Measurements from ENCODE around the gene YAF2.
A peak's percentile ranks its signal among the peaks of the same experiment; 100 is the strongest.
"Not testable (repeated sequence)": the region's sequence is repeated elsewhere in the genome, so short reads cannot be mapped to it uniquely, and the experiment has no call there.

Gene YAF2

GRCh38 chr12:42255221-42255865 is 17.3 kb upstream of the YAF2 start:
- DNase-seq (ENCODE audit: low spot score) = no peak

- DNase-seq (ENCODE audit: low spot score) = not testable (repeated sequence)
Measured at GRCh38 chr12:42252645-42253044, 14.6 kb upstream of the YAF2 start.

- not testable (repeated sequence) for DNase-seq (ENCODE audit: low spot score)
Measured at GRCh38 chr12:42249033-42249432, 11.0 kb upstream of the YAF2 start.

DNA sequence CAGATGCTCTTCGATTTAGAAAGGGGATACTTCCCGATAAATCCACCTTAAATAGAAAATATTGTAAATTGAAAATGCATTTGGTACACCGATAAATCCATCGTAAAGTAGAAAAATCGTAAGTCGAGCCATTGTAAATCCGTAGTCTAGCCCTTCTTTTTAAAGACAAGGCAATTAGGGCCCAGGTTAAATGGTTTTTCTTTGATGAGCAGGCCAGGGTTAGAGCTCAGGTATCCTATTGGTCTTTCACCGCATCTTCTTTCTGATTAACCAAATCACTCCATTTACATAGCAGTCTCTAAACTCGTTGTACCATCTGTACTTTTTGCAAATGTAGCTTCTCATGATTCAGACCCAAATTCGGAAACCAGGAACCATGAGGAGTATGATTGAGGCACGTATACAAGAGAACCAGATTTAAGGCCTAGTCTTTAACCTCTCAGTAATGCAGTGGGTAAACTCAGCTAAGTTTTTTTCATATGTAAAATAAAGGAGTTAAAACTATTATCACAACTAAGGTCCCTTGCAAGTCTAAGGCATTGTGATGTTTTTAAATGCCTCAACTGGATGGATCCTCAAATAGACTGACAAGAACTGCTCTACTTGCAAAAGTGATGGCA is 2.2 kb upstream of the YAF2 start:
- DNase-seq (ENCODE audit: low spot score) = no peak

DNA sequence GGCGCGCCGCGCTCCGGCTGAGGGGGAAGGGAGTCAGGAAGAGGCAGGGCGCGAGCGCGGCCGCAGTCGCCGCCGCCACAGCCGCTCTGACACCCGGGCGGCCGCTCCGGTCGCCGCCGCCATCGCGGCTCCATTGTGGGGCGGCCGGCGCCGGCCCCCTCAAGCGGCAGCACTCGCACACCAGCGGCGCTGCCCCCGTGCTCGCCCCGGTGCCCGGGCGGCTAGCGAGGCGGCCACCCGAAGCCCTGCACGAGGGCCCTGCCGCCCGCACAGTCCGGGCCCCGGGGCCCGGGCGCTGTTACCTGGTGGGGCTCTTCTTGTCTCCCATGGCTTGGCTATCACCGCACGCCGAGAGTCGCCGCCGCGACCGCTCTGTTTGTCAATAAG is 202 bp downstream of the YAF2 start:
- DNase-seq (ENCODE audit: low spot score) = no peak

DNA sequence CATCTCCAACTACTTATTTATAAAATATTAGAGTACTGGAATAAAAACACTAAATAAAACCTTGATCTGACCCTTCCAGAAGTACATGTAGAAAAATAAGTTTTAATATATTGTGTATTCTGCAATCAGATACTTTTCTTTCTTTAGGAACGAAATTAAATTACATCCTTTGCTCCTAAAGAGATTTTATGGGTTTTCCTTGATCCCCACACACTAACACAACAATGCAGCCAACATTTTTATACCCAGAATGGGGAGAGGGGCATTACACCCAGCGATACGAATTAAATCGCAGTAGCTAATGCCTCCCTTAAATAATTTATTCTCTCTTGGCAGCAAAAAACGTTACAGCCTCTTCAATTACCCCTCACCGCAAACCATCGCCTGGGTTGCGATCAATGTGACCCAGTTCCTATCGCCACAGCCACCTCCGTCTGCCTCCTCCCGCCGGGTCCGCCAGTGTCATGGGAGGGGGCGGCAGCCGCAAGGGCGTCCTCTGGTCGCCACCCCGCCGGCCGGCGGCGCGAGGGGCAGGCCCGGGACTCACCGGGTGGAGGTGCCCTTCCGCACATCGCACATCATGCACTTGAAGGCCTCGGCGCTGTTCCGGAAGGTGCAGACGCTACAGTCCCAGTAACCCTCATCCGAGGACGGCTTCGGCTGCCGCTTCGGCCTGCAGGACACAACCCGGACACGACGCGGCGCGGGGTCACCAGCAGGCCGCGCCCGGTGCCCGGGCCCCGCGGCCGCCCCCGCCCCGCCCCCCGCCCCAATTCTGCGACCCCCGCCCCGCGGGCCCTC is 796 bp downstream of the YAF2 start:
- peak; percentile 72 for DNase-seq (ENCODE audit: low spot score)

- no peak for DNase-seq (ENCODE audit: low spot score)
Measured at GRCh38 chr12:42236017-42236416, 2.0 kb downstream of the YAF2 start.

- no peak for DNase-seq (ENCODE audit: low spot score)
Measured at GRCh38 chr12:42235426-42235825, 2.6 kb downstream of the YAF2 start.

DNA sequence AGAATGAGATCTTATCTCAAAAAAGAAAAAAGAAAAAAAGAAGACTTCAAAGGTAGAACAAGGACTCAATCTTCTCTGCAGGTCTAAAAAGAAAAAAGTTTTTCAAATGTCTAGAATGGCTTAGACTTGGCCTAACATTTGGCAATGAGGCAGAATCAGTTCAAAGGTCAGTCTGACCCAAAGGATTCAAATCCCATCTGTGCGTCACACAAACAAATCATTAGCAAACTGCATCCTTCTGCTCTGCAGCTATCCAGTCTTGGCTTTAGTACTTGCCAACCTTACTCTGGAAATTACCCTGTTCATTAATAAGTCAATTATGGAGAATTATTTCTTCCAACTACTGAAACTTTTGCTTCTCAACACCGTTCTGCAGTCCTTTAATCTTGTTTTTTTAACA is 3.1 kb downstream of the YAF2 start:
- DNase-seq (ENCODE audit: low spot score) = peak; percentile 14

DNA sequence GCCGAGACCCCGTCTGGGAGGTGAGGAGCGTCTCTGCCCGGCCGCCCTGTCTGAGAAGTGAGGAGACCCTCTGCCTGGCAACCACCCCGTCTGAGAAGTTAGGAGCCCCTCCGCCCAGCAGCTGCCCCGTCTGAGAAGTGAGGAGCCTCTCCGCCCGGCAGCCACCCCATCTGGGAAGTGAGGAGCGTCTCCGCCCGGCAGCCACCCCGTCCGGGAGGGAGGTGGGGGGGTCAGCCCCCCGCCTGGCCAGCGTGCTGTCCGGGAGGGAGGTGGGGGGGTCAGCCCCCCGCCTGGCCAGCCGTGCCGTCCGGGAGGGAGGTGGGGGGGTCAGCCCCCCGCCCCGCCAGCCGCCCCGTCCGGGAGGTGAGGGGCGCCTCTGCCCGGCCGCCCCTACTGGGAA is 10.5 kb downstream of the YAF2 start:
- DNase-seq (ENCODE audit: low spot score) = not testable (repeated sequence)

DNA sequence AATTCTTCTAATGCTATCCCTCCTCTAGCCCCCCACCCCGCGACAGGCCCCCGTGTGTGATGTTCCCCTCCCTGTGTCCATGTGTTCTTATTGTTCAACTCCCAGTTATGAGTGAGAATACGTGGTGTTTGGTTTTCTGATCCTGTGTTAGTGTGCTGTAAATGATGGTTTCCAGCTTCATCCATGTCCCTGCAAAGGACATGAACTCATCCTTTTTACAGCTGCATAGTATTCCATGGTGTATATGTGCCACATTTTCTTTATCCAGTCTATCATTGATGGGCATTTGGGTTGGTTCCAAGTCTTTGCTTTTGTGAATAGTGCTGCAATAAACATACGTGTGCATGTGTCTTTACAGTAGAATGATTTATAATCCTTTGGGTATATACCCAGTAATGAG is 13.5 kb downstream of the YAF2 start:
- not testable (repeated sequence) for DNase-seq (ENCODE audit: low spot score)

DNA sequence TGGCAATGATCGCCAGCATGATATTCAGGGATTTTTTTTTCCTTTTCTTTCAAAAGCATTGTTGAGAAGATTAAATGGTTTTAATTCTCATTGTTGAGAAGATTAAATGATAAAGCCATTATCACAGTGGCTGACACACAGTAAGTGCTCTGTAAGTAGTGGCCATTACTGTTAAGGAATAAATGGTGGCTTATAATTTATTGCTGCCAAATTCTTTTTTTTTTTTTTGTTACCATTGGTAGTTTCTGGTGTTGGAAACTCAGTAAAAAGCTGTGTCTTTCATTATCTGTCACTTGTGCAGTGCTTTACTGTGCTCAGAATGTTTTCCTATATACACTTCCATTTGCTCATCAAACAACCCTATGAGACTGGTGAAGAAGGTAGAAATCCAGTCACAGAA is 15.3 kb downstream of the YAF2 start:
- no peak for DNase-seq (ENCODE audit: low spot score)

DNA sequence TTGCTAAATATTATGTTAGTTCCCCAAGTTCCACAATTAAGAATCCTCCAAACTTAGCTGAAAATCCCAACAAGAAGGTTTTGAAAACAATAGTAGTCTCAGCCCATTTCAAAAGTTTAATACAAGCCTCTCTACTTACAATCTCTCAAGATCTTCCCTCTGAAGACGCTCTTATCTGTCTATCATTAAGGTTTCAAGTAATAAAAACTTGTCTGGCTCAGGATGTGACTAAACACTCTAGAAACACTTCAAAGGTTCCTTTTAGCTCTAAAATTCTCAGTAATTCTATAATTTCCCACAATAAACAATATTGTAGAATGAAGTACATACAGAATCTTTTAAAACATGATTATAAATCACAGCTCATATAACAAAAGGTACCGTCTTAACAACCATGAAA is 16.3 kb downstream of the YAF2 start:
- no peak for DNase-seq (ENCODE audit: low spot score)

DNA sequence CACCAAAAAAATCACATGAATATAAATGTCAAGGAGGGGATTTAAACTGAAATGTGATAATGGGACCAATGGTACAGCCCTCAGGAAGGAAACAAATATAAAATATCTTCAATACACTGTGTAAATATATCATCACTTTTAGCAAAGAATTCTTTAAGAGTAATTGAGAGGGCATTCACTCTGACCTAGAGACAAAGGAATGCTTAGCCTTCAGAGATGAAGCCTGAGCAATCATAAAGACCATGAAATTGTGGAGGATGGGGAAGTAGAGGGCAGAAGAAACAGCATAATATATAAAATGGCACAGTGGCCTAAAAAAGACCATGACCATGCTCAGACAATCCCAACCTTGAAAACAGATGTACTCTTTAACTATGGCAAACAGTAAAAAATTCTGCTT is 20.4 kb downstream of the YAF2 start:
- peak; percentile 51 for DNase-seq (ENCODE audit: low spot score)

DNA sequence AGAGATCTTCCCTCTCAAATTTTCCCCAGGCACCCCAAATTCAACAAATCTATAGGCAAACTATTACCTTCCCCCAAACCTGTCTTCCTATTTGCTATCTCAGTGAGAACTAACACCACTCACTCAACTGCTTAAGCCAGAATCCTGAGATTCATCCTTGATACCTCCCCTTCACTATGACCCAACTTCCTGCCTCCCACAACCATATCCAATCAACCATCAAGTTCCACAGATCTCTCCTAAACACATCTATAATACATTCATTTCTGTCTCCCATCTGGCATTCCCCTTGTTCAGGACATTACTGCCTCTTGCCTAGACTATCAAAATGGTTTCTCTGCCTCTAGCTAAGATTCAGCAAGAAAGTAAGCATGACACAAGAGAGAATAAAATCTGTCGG is 21.3 kb downstream of the YAF2 start:
- no peak for DNase-seq (ENCODE audit: low spot score)

DNA sequence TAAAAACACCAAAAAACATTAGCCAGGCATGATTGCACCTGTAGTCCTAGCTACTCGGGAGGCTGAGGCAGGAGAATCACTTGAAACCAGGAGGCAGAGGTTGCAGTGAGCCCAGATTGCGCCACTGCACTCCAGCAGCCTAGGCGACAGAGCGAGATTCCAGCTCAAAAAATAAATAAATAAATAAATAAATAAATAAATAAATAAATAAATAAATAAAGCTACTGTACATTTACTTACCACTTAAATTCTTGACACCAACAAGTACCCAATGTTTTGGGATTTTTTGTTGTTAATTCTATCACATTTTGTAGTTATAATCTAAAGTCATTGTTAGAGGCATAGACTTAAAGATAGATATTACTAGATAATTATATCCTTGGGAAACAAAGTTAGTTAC is 22.3 kb downstream of the YAF2 start:
- DNase-seq (ENCODE audit: low spot score) = not testable (repeated sequence)

DNA sequence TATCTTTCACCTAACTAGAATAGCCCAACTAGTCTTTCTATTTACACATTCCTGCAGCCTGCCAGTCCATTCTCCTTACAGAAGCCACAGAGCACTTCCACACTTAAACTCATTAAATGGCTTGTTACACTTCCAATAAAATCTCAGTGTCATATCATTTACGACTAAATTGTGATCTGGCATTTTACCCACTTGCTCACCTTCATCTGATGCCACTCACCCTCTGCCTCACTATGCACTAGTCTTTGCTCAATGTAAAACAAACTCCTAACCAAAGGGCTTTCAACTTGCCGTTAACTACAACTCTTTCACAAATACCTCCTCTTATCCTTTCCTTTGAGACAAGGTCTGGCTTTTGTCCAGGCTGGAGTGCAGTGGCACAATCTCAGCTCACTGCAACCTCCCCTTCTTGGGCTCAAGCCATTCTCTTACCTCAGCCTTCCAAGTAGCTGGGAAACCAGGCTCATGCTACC is 24.1 kb downstream of the YAF2 start:
- DNase-seq (ENCODE audit: low spot score) = no peak

- DNase-seq (ENCODE audit: low spot score) = no peak
Measured at GRCh38 chr12:42213023-42213422, 25.0 kb downstream of the YAF2 start.

DNA sequence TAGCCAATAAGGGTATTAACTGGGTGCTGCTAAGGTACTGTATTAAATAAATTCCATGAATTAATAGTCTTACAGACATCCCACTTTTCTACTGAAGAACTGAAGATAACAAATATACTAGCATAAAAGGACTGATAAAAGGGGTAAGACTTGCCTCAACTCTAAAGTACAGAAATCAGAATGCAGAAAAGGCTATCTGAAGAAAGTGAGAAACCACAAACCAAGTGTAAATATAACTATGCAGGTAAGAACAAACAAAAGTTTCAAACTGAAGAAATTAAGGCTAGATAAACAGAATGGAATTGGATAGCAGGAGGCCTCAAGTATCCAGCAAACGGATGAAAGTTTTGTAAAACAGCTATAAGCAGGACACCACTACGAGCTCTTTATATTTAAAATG is 29.5 kb downstream of the YAF2 start:
- no peak for DNase-seq (ENCODE audit: low spot score)

GRCh38 chr12:42204819-42205218 is 33.2 kb downstream of the YAF2 start:
- DNase-seq (ENCODE audit: low spot score) = no peak

- DNase-seq (ENCODE audit: low spot score) = no peak
Measured at GRCh38 chr12:42204362-42204761, 33.7 kb downstream of the YAF2 start.

- DNase-seq (ENCODE audit: low spot score) = no peak
Measured at GRCh38 chr12:42201063-42201462, 37.0 kb downstream of the YAF2 start.

GRCh38 chr12:42199007-42199406 is 39.0 kb downstream of the YAF2 start:
- DNase-seq (ENCODE audit: low spot score) = no peak
